IPS-18a (cell line): Measurements from ENCODE around the gene CHST3.
"Not testable (repeated sequence)": the region's sequence is repeated elsewhere in the genome, so short reads cannot be mapped to it uniquely, and the experiment has no call there.

Experiments used
- H3K27ac ChIP-seq: one replicate; pipeline ENCODE4 v1.5.1; 2013; ENCODE audit warnings: low read length
- H3K27me3 ChIP-seq: one replicate; pipeline ENCODE4 v1.6.1; 2013; ENCODE audit warnings: mild to moderate bottlenecking, low read length; ENCODE audit not compliant: control insufficient read depth, insufficient read depth
- H3K36me3 ChIP-seq: one replicate; pipeline ENCODE4 v1.6.1; 2013; ENCODE audit warnings: low read depth, low read length; ENCODE audit not compliant: control insufficient read depth
- H3K4me1 ChIP-seq: one replicate; pipeline ENCODE4 v1.6.1; 2013; ENCODE audit warnings: low read depth, low read length; ENCODE audit not compliant: control insufficient read depth
- H3K4me3 ChIP-seq: one replicate; pipeline ENCODE4 v1.5.1; 2013; ENCODE audit warnings: low read length
- H3K9ac ChIP-seq: one replicate; pipeline ENCODE4 v1.6.1; 2013; ENCODE audit warnings: mild to moderate bottlenecking, low read length, moderate library complexity
- H3K9me3 ChIP-seq: one replicate; pipeline ENCODE4 v1.6.1; 2013; ENCODE audit warnings: low read depth, low read length; ENCODE audit not compliant: control insufficient read depth

CHST3 gene

GRCh38 chr10:71957546-71958275 is 6.5 kb upstream of the CHST3 start:
- Histone ChIP-seq H3K27ac (no peak overlapping the region), H3K9ac (no peak overlapping the region), H3K9me3 (peaks cover 4% of the 10 kb centered on the region), H3K36me3 (no peaks in the 10 kb centered on the region), H3K4me1 (no peaks in the 10 kb centered on the region), H3K4me3 (no peak overlapping the region), H3K27me3 (peaks cover 12% of the 10 kb centered on the region)

DNA sequence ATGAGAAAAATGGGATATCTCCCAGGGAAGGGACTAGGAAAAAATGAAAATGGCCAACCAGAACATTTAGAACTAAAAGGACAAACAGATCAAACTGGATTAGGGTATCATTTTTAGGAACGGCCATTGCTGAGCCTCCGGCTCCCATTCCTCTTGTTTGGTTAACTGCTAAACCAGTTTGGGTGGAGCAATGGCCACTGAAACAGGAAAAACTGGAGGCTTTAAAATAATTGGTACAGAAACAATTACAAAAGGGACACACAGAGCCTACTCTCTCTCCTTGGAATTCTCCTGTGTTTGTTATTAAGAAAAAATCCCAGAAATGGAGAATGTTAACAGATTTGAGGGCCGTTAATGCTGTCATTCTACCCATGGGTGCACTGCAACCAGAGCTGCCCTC is 4.7 kb upstream of the CHST3 start:
- peaks cover 4% of the 10 kb centered on the region for H3K9me3 ChIP-seq
- peaks cover 5% of the 10 kb centered on the region for H3K4me1 ChIP-seq
- H3K4me3 ChIP-seq: no peak overlapping the region
- H3K27me3 ChIP-seq: peaks cover 27% of the 10 kb centered on the region
- H3K27ac ChIP-seq: no peak overlapping the region
- H3K36me3 ChIP-seq: no peaks in the 10 kb centered on the region
- no peak overlapping the region for H3K9ac ChIP-seq

DNA sequence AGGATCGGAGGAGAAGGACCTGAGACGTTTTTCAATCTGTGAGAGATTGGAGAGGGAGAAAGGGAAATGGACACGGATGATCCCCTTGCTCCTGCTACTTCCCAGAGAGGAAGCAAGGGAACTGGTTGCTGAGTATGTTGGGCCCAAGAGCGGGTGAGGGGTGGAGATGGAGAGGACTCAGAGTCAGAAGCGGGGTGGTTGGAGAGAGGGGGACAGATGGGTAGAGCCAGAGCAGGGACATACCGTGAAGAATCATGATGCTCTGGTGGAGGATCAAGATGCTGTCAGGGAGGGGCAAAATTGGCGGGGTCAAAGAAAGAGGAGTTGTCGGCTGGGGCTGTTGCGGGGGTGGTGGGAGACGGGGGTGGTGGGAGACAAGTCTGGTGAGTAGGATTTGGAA is 2.4 kb upstream of the CHST3 start:
- Histone ChIP-seq H3K36me3 (no peaks in the 10 kb centered on the region), H3K9me3 (no peaks in the 10 kb centered on the region), H3K27ac (no peak overlapping the region), H3K4me1 (peaks cover 15% of the 10 kb centered on the region), H3K9ac (no peak overlapping the region), H3K4me3 (no peak overlapping the region), H3K27me3 (peaks cover 47% of the 10 kb centered on the region)

- peaks cover 15% of the 10 kb centered on the region for H3K4me1 ChIP-seq
- H3K9me3 ChIP-seq: no peaks in the 10 kb centered on the region
- H3K27ac ChIP-seq: no peak overlapping the region
- peaks cover 47% of the 10 kb centered on the region for H3K27me3 ChIP-seq
- no peak overlapping the region for H3K9ac ChIP-seq
- H3K4me3 ChIP-seq: no peak overlapping the region
- H3K36me3 ChIP-seq: no peaks in the 10 kb centered on the region
These were observed 1.3 kb upstream of the CHST3 start for GRCh38 chr10:71962901-71963300.

DNA sequence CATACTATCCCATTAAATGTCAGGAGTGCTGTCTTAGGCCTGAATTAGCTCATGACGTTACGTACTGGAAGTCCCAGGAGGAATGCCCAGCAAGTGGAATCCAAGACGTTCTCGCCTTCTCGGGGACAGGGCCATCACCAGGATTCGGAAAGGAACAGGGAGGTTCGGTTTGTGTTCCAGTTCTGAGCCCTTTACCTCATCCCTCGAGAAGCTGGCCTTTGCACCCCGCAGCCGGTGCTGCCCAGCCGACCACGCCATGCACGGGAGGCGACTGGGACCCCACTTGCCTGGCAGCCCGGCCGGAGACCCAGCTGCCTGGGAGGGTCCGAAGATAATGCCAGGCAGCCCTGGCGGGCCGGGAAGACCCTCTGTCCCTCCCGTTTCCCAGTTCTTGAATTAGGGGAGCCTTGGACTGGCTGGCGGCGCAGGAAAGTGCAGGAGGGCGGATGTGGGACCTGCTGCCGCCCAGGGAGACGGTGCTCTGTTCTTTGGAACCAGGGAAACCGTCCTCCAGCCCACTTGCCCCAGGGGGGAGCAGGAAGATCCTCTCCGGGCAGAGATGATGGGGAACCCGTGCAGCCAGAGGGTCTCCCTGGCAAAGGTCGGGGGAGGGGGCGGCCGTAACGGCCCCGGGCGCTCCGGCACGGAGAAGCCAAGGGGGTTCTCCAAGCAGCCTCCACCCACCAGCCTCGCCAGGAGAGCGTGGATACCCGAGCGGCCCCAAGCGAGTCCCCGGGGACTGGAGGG is 671 bp upstream of the CHST3 start:
- H3K4me3 ChIP-seq: peak overlapping the region; percentile 83

GRCh38 chr10:71964743-71965515 is 734 bp downstream of the CHST3 start:
- Histone ChIP-seq H3K27me3 (peaks cover 47% of the 10 kb centered on the region), H3K4me3 (peak overlapping the region; percentile 83), H3K4me1 (peaks cover 15% of the 10 kb centered on the region), H3K9ac (peak overlapping the region; percentile 46), H3K36me3 (no peaks in the 10 kb centered on the region), H3K27ac (no peak overlapping the region), H3K9me3 (no peaks in the 10 kb centered on the region)

More for the DNA sequence above, 671 bp upstream of the CHST3 start:
- peaks cover 15% of the 10 kb centered on the region for H3K4me1 ChIP-seq
- H3K36me3 ChIP-seq: no peaks in the 10 kb centered on the region
- H3K9me3 ChIP-seq: no peaks in the 10 kb centered on the region
- H3K9ac ChIP-seq: peak overlapping the region; percentile 46
- H3K27me3 ChIP-seq: peaks cover 47% of the 10 kb centered on the region
- no peak overlapping the region for H3K27ac ChIP-seq

DNA sequence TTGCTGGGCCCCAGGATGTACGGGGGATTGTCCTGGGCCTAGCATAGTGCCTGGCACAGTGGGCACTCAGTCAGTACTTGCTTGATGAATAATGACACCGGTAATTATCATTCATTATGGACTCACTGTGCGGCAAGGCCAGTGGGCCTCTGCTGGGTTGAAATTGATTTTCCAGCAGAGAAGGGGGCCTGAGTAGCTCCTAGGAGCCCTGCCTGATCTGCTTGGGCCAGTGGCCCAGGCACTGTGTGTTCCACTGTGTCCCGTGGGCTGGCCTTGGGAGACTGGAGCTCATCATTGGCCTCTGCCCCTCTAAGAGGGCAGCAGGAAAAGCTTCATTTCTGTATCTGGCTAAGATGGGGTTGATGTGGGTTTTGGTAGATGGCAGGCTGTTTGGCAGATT is 1.4 kb downstream of the CHST3 start:
- Histone ChIP-seq H3K9ac (no peak overlapping the region), H3K27me3 (peaks cover 47% of the 10 kb centered on the region), H3K36me3 (no peaks in the 10 kb centered on the region), H3K27ac (no peak overlapping the region), H3K4me3 (peak overlapping the region; percentile 83), H3K9me3 (no peaks in the 10 kb centered on the region), H3K4me1 (peaks cover 15% of the 10 kb centered on the region)

GRCh38 chr10:71966046-71967004 is 2.1 kb downstream of the CHST3 start:
- Histone ChIP-seq H3K27ac (no peak overlapping the region), H3K27me3 (peaks cover 47% of the 10 kb centered on the region), H3K4me3 (no peak overlapping the region), H3K36me3 (no peaks in the 10 kb centered on the region), H3K4me1 (peaks cover 15% of the 10 kb centered on the region), H3K9me3 (no peaks in the 10 kb centered on the region), H3K9ac (no peak overlapping the region)

GRCh38 chr10:71967958-71968357 is 3.8 kb downstream of the CHST3 start:
- H3K36me3 ChIP-seq, H3K4me3 ChIP-seq, H3K27ac ChIP-seq, H3K9me3 ChIP-seq, H3K9ac ChIP-seq: not testable (repeated sequence)
- peaks cover 15% of the 10 kb centered on the region for H3K4me1 ChIP-seq
- peaks cover 33% of the 10 kb centered on the region for H3K27me3 ChIP-seq

DNA sequence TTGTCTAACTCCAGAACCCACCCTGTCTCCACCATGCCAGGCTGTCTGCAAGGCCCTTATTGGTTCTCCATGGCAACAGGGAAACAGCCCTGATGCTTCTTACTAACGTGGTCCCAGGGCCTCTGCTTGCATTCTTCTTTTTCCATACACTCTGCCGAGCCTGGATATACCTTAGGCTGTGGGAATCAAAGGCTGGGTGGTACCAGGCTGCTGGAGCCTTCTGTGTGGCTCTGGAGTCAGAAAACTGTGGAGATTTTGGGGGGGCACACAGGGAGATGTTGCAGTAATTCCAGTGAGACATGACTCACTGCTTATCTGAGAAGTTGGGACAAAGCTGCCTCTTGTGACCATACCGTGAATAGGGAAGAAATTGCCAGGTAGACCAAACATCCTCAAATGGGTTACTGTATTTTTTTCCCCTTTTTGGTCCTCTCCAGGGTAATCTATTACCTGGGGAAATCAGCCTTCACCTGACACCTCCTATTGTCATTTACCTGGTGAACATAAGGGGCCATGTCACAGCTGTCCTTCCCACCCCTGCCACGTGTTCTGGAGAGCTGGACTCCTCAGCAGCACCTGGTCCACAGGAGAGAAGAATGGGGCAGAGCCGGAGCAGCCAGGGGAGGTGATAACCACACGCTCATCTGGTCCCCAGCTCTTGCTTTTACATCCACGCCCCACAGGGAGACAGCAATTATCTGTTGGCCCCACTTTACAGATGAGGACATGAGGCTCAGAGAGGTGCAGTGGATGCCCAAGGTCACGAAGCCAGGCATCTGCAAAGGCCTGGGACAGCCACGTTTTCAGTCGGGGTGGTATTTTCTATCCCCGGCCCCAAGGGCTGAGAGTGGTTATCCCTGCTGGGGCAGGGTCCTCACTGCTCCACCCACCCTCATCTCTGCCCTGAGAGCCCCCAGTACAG is 4.6 kb downstream of the CHST3 start:
- H3K9me3 ChIP-seq: no peaks in the 10 kb centered on the region
- H3K36me3 ChIP-seq: no peaks in the 10 kb centered on the region
- H3K27ac ChIP-seq: no peak overlapping the region
- H3K9ac ChIP-seq: no peak overlapping the region
- no peak overlapping the region for H3K4me3 ChIP-seq
- peaks cover 10% of the 10 kb centered on the region for H3K4me1 ChIP-seq
- peaks cover 24% of the 10 kb centered on the region for H3K27me3 ChIP-seq
